GM12874 (cell line): Measurements from ENCODE around the gene DEPDC5.

Experiments
- TF ChIP-seq, protein P1 (sequence below): IDR thresholded peaks from 2 replicates; pipeline ENCODE4 v1.5.1; 2011; ENCODE audit warnings: low read depth, mild to moderate bottlenecking, control low read depth, low read length, moderate library complexity; ENCODE audit not compliant: insufficient read depth

Gene DEPDC5

DNA sequence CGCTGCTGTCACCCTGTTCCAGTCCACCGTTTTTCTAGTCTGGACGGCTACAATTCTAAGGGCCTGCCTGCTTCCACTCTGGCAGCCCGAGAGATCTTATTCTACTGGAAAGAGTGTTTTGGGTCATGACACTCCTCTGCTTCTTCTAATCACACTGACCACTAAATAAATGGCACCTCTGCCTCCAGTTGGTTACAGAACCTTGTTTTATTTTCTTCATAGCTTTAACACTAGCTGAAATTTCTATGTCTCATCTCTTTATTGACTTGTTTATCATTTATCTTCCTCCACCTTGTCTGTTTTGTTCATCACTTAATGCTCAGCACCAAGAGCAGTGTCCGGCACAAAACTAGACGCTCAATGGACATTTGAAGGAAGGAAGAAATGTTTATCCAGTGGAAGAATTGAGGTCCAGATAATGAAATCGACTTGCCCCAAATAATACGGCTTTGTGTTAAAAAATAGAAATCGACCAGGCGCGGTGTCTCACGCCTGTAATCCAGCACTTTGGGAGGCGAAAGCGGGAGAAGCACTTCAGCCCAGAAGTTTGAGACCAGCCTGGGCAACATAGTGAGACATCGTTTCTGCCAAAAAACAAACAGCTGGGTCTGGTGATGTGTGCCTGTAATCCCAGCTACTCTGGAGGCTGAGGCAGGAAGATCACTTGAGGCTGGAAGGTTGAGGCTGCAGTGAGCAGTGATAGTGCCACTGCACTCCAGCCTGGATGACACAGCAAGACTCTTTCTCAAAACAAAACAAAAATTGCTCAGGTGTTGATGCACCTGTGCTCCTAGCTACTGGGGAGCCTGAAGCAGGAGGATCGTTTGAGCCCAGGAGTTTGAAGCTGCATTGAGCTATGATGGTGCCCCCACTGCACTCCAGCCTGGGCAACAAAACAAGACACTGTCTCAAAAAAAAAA, 3.2 kb upstream of the DEPDC5 start:
- TF ChIP-seq, protein P1, sequence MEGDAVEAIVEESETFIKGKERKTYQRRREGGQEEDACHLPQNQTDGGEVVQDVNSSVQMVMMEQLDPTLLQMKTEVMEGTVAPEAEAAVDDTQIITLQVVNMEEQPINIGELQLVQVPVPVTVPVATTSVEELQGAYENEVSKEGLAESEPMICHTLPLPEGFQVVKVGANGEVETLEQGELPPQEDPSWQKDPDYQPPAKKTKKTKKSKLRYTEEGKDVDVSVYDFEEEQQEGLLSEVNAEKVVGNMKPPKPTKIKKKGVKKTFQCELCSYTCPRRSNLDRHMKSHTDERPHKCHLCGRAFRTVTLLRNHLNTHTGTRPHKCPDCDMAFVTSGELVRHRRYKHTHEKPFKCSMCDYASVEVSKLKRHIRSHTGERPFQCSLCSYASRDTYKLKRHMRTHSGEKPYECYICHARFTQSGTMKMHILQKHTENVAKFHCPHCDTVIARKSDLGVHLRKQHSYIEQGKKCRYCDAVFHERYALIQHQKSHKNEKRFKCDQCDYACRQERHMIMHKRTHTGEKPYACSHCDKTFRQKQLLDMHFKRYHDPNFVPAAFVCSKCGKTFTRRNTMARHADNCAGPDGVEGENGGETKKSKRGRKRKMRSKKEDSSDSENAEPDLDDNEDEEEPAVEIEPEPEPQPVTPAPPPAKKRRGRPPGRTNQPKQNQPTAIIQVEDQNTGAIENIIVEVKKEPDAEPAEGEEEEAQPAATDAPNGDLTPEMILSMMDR = no peak

DNA sequence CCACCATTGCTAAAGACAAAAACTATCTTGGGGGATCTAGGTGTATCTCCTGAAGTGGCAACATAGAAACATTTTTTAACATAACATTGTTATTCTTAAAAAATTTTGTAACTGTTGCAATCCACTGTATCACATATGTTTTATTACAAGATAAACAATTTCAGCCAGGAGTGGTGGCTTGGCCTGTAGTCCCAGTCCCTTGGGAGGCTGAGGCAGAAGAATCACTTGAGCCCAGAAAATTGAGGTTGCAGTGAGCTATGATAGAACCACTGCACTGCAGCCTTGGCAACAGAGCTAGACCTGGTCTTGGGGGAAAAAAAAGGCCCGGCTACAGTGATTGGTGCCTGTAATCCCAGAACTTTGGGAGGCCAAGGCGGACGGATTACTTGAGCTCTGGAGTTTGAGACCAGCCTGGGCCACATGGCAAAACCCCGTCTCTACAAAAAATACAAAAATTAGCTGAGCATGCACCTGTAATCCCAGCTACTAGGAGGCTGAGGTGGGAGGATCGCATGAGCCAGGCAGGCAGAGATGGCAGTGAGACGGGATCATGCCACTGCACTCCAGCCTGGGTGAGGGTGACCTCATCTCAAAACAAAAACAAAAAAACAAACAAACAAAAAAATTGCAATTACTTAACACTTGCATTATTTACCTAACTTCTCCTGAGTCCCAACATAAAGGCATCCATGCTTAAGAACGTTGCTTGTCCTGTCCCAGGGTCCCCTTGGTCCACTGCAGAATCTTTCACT, 1.5 kb upstream of the DEPDC5 start:
- TF ChIP-seq, protein P1 = no peak

DNA sequence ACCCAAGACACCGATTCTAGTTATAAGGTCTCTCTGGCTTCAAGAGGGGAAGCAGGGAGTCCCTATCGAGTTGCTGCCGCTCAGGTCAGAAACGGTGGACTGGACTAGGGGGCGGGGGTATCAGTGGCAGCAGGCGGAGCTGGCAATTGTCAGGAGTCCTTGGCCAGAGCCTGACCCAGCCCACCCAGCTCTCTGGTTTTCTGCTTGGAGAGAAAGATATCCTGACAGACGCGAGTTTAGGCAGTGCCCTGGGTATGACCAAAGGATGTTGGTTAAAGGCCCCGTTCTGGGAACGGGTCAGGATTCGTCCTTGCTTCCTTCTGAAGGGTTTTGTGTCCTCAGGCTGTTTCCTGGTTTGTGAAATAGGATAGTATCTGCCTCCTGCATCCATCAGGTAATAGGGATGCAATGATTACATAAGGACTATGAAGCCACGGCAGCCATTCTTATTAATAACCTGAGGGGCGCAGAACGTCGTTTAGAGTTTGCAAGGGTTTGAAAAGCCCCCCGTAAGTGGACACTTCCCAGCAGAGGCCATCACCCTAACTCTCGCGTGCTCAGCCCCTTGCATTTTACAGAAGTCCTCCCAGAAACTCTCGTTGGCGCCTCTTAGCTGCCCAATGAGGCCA, 700 bp upstream of the DEPDC5 start:
- TF ChIP-seq, protein P1 = no peak

DNA sequence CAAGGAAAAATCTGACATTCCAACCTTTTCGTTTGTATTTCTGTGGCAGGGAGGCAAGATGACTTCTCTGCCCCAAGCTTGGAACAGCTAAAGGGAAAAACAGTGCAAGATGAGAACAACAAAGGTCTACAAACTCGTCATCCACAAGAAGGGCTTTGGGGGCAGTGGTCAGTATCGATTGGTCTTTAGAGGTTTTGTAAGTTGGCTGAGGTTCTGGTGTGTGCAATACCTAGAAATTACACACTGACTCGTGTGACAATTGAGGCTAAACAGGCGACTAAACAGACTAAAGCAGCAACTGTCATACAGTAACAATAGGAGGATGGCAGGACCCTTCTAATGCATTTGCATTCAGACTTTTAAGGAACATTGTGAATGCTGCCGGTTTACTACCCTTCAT, 994 bp downstream of the DEPDC5 start:
- TF ChIP-seq, protein P1 = no peak

DNA sequence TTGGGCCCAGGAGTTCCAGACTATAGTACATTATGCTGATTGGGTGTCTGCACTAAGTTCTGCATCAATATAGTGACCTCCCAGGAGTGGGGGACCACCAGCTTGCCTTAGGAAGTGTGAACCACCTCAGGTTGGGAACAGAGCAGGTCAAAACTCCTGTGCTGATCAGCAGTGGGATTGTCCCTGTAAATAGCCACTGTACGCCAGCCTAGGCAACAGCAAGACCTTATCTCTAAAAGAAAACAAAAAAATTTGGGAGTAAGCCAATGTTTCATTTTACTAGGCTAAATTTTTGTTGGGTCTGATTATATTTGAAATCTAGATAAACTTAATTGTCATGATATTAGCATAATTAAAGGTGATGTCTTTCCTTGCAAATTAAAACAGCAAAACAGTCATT, 3.4 kb downstream of the DEPDC5 start:
- TF ChIP-seq, protein P1 = no peak

DNA sequence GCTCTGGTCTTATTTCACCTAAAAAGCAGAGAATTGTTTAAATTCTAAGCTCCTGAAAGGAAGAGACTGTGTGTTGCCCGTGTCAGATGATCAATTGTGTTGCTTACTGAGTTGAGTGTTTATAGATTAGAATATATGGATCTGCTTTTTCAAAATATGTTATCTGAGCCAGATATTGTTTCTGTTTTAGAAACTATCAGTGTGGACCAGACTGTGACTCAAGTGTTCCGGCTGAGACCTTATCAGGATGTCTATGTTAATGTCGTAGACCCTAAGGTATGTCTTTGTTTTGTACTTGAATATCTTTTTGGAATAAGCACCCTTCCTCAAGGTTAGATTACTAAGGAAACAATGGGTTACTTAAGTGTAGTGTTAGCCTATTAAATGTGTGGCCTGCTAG, 11.0 kb downstream of the DEPDC5 start:
- TF ChIP-seq, protein P1 = no peak
